ENCODE measurements around the gene PTPMT1. TPM values are rescaled to one million over a fixed set of nuclear protein-coding genes. Genes with fewer than 3 reads are reported as not detected.

The PTPMT1 gene
- total and polyA plus RNA-seq, 9 donors = 33.8 to 103 (median 39.6) TPM

DNA sequence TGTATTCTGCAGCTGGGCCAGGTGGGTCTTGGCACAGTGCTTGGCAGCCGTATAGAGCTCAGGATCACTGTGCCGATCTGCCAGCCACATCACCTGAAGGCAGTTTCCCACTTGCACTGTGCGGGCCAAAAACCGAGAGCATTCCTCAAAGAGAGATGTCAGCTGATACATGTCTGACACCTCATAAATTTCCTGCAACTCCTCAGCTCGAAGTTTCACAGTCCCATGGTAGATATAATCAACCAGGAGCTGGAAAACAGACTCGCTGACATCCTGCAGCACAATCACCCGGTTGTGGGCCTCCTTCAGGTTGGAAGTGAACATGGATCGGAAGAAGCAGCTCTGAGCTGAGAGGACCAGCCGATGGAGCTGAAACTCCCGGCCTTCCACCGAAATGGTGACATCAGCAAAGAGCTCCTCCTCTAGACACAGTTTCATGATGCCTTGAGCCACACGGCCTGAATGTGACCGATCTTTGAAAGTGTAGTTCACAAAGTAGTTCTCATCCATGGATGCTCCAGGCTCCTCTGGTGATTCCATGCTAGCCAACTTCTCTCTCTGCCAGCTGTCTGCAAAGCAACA is 12.2 kb downstream of the PTPMT1 start:
- H3K9me3 ChIP-seq = no peaks in the 10 kb centered on the region
- 40 to 44% (median 42%) methylated on average over 13 of the region's 13 CpGs for WGBS, 3 donors
- H3K36me3 ChIP-seq = no peaks in the 10 kb centered on the region
- no peaks in the 10 kb centered on the region for H3K27me3 ChIP-seq
- H3K27ac ChIP-seq = no peak overlapping the region
- TF ChIP-seq CTCF (IDR thresholded peaks at IDR 0.05) = no peak
- H3K4me3 ChIP-seq = no peak overlapping the region
- H3K4me1 ChIP-seq (ENCODE audit: insufficient read depth) = peaks cover 6% of the 10 kb centered on the region
- intact Hi-C loops (cut with DNase I) = no loop called here
- DNase-seq = peak in 1 of 5 donors; percentile 29

GRCh38 chr11:47578524-47579494 is 13.4 kb downstream of the PTPMT1 start, which contains the start of the genes KBTBD4 and NDUFS3:
KBTBD4 (minus strand) TSS chr11:47578970; CDS start chr11:47578951, 19 bp downstream.
NDUFS3 (plus strand) TSS chr11:47579074; CDS start chr11:47579092, 18 bp downstream.
- peak; percentile 81 to 91 (median 90) for DNase-seq
- WGBS, 3 donors = 0 to 1% (median 0%) methylated on average over 68 to 72 of the region's 72 CpGs
- H3K27ac ChIP-seq = peak within 1 kb of the TSS; percentile 74 to 84
- peak within 1 kb of the TSS; percentile 86 for H3K4me3 ChIP-seq
- H3K9me3 ChIP-seq = no peaks in the 10 kb centered on the region
- TF ChIP-seq EP300 (IDR thresholded peaks at IDR 0.05) = no peak
- peak; percentile 75 for TF ChIP-seq POLR2A (IDR thresholded peaks at IDR 0.05)
- H3K27me3 ChIP-seq = no peaks in the 10 kb centered on the region
- H3K36me3 ChIP-seq = no peaks in the 10 kb centered on the region
- H3K4me1 ChIP-seq (ENCODE audit: insufficient read depth) = peaks cover 6% of the 10 kb centered on the region
- intact Hi-C loops (cut with DNase I) = no loop called here

GRCh38 chr11:47583844-47584243 is 18.4 kb downstream of the PTPMT1 start:
- intact Hi-C loops (cut with DNase I) = no loop called here
- Histone ChIP-seq H3K27ac (no peak overlapping the region), H3K4me3 (no peak overlapping the region), H3K36me3 (no peaks in the 10 kb centered on the region), H3K27me3 (no peaks in the 10 kb centered on the region), H3K4me1 (ENCODE audit: insufficient read depth) (peaks cover 6% of the 10 kb centered on the region), H3K9me3 (no peaks in the 10 kb centered on the region)
- WGBS, 3 donors = 60 to 71% (median 64%) methylated on average over 5 of the region's 5 CpGs
- peak in 1 of 5 donors; percentile 13 for DNase-seq
- no peak for TF ChIP-seq POLR2A (IDR thresholded peaks at IDR 0.05)
- no peak for TF ChIP-seq EP300 (IDR thresholded peaks at IDR 0.05)
- no peak for TF ChIP-seq CTCF (IDR thresholded peaks at IDR 0.05)

DNA sequence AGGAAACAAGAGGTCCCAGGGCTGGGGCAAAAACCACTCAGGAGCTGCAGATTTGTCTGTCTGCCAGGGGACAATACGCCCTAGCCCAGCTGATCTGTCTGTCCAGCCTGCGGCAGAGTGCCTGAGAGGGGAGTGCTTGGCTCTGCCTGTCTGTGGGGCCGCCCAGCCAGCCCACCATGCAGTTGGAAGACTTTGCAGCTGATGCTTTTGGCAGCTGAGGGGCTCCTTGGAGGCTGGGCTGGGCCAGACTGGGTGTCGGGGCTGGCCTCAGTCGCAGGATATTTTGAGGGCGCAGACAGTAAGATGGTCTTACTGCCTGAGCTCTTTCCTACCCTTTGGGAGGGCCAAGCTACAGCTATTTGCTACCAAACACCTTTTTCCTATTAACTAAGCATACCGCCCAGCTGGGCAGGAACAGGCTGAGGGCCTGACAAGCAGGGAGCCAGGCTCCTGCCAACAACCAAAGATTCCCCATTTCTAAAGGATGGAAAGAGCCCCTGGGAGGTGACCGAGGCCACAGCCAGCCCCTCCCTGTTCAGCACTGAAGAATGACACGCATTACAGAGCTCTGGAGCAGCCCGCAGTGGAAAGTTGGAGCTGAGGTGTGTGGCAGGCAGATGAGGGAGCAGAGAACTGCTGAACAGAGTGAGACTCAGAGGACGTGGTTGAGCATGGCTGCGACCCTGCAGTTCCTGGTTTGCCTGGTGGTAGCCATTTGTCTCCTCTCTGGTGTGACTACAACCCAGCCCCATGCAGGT is 20.9 kb downstream of the PTPMT1 start, which contains the start of gene FAM180B:
FAM180B (plus strand) TSS at position 581 of the 758 bp plus-strand sequence; CDS start at position 672, 91 bp downstream.
- peak in 1 of 5 donors; percentile 29 for DNase-seq
- intact Hi-C loops (cut with DNase I) = no loop called here
- Histone ChIP-seq H3K4me3 (no peak within 1 kb of the TSS), H3K27me3 (no peaks in the 10 kb centered on the region), H3K9me3 (no peaks in the 10 kb centered on the region), H3K36me3 (no peaks in the 10 kb centered on the region), H3K27ac (no peak within 1 kb of the TSS), H3K4me1 (ENCODE audit: insufficient read depth) (peaks cover 11% of the 10 kb centered on the region)
- TF ChIP-seq POLR2A (IDR thresholded peaks at IDR 0.05) (no peak), EP300 (IDR thresholded peaks at IDR 0.05) (no peak), CTCF (IDR thresholded peaks at IDR 0.05) (no peak)
- WGBS, 3 donors = 68 to 77% (median 75%) methylated on average over 10 to 12 of the region's 12 CpGs

Data from ovary (tissue), 9 donors.